Mucosa of stomach (tissue), 1 donor: ENCODE results near the gene TFDP1.

Experiments used
- H3K27me3 ChIP-seq: one replicate; pipeline ENCODE4 v1.7.0; 2013; ENCODE audit warnings: mild to moderate bottlenecking, low read length; ENCODE audit not compliant: control insufficient read depth, insufficient read depth
- H3K36me3 ChIP-seq: one replicate; pipeline ENCODE4 v1.7.0; 2013; ENCODE audit warnings: low read length; ENCODE audit not compliant: control insufficient read depth, insufficient read depth
- H3K4me1 ChIP-seq: one replicate; pipeline ENCODE4 v1.7.0; 2013; ENCODE audit warnings: mild to moderate bottlenecking, low read length; ENCODE audit not compliant: control insufficient read depth, insufficient read depth
- H3K4me3 ChIP-seq: one replicate; pipeline ENCODE4 v1.7.0; 2013; ENCODE audit warnings: low read length
- H3K9ac ChIP-seq: one replicate; pipeline ENCODE4 v1.7.0; 2013; ENCODE audit warnings: mild to moderate bottlenecking, low read length, moderate library complexity
- H3K9me3 ChIP-seq: one replicate; pipeline ENCODE4 v1.7.0; 2013; ENCODE audit warnings: mild to moderate bottlenecking, low read length, moderate library complexity; ENCODE audit not compliant: control insufficient read depth
- donor health status: Pancreatic carcinoma.

The TFDP1 gene

GRCh38 chr13:113647351-113648215, 63.0 kb downstream of the TFDP1 start:
- H3K9ac ChIP-seq, result peak overlapping the region; percentile 40
- H3K36me3 ChIP-seq, result no peaks in the 10 kb centered on the region
- no peak overlapping the region for H3K4me3 ChIP-seq
- H3K9me3 ChIP-seq, result no peaks in the 10 kb centered on the region
- no peaks in the 10 kb centered on the region for H3K27me3 ChIP-seq
- H3K4me1 ChIP-seq, result peaks cover 11% of the 10 kb centered on the region

- Histone ChIP-seq H3K36me3 (no peaks in the 10 kb centered on the region), H3K9me3 (no peaks in the 10 kb centered on the region), H3K4me3 (no peak overlapping the region), H3K27me3 (no peaks in the 10 kb centered on the region), H3K4me1 (peaks cover 11% of the 10 kb centered on the region), H3K9ac (no peak overlapping the region)
Measured at GRCh38 chr13:113648216-113648610, 63.7 kb downstream of the TFDP1 start.

- no peaks in the 10 kb centered on the region for H3K36me3 ChIP-seq
- peaks cover 11% of the 10 kb centered on the region for H3K4me1 ChIP-seq
- no peaks in the 10 kb centered on the region for H3K9me3 ChIP-seq
- no peaks in the 10 kb centered on the region for H3K27me3 ChIP-seq
- no peak overlapping the region for H3K9ac ChIP-seq
- H3K4me3 ChIP-seq, result no peak overlapping the region
Measured at GRCh38 chr13:113649212-113649611, 64.7 kb downstream of the TFDP1 start.

GRCh38 chr13:113650275-113650674, 65.7 kb downstream of the TFDP1 start:
- H3K9me3 ChIP-seq, result no peaks in the 10 kb centered on the region
- no peak overlapping the region for H3K4me3 ChIP-seq
- H3K4me1 ChIP-seq, result peaks cover 11% of the 10 kb centered on the region
- H3K36me3 ChIP-seq, result no peaks in the 10 kb centered on the region
- H3K9ac ChIP-seq, result no peak overlapping the region
- no peaks in the 10 kb centered on the region for H3K27me3 ChIP-seq

- Histone ChIP-seq H3K27me3 (no peaks in the 10 kb centered on the region), H3K9ac (no peak overlapping the region), H3K4me1 (peaks cover 11% of the 10 kb centered on the region), H3K4me3 (no peak overlapping the region), H3K36me3 (no peaks in the 10 kb centered on the region), H3K9me3 (no peaks in the 10 kb centered on the region)
Measured at GRCh38 chr13:113650731-113651148, 66.2 kb downstream of the TFDP1 start.

- Histone ChIP-seq H3K27me3 (no peaks in the 10 kb centered on the region), H3K9me3 (no peaks in the 10 kb centered on the region), H3K9ac (no peak overlapping the region), H3K36me3 (no peaks in the 10 kb centered on the region), H3K4me1 (peaks cover 11% of the 10 kb centered on the region), H3K4me3 (no peak overlapping the region)
Measured at GRCh38 chr13:113651511-113652403, 67.2 kb downstream of the TFDP1 start.

- Histone ChIP-seq H3K9ac (no peak overlapping the region), H3K4me1 (peaks cover 10% of the 10 kb centered on the region)
Measured at GRCh38 chr13:113652404-113653263, 68.1 kb downstream of the TFDP1 start.

GRCh38 chr13:113653264-113654174, 69.0 kb downstream of the TFDP1 start:
- no peak overlapping the region for H3K4me3 ChIP-seq
- peaks cover 15% of the 10 kb centered on the region for H3K4me1 ChIP-seq
- no peaks in the 10 kb centered on the region for H3K9me3 ChIP-seq
- no peaks in the 10 kb centered on the region for H3K36me3 ChIP-seq
- peaks cover 7% of the 10 kb centered on the region for H3K27me3 ChIP-seq
- H3K9ac ChIP-seq, result no peak overlapping the region

More at GRCh38 chr13:113652404-113653263, 68.1 kb downstream of the TFDP1 start:
- Histone ChIP-seq H3K4me3 (no peak overlapping the region), H3K36me3 (no peaks in the 10 kb centered on the region), H3K27me3 (peaks cover under 1% of the 10 kb centered on the region), H3K9me3 (no peaks in the 10 kb centered on the region)

- H3K9me3 ChIP-seq, result no peaks in the 10 kb centered on the region
- H3K36me3 ChIP-seq, result no peaks in the 10 kb centered on the region
- no peak overlapping the region for H3K9ac ChIP-seq
- H3K4me3 ChIP-seq, result no peak overlapping the region
- H3K27me3 ChIP-seq, result peaks cover 7% of the 10 kb centered on the region
- peaks cover 18% of the 10 kb centered on the region for H3K4me1 ChIP-seq
Measured at GRCh38 chr13:113654175-113654560, 69.6 kb downstream of the TFDP1 start.

- Histone ChIP-seq H3K9ac (no peak overlapping the region), H3K27me3 (peaks cover 7% of the 10 kb centered on the region), H3K4me1 (peaks cover 18% of the 10 kb centered on the region), H3K4me3 (no peak overlapping the region), H3K9me3 (no peaks in the 10 kb centered on the region), H3K36me3 (no peaks in the 10 kb centered on the region)
Measured at GRCh38 chr13:113654591-113655345, 70.2 kb downstream of the TFDP1 start.
